Measurements from ENCODE around the gene ADIPOR1. TPM values are rescaled to one million over a fixed set of nuclear protein-coding genes. Genes with fewer than 3 reads are reported as not detected.
A peak's percentile ranks its signal among the peaks of the same experiment; 100 is the strongest.
"Not testable (repeated sequence)": the region's sequence is repeated elsewhere in the genome, so short reads cannot be mapped to it uniquely, and the experiment has no call there.

The ADIPOR1 gene, protein sequence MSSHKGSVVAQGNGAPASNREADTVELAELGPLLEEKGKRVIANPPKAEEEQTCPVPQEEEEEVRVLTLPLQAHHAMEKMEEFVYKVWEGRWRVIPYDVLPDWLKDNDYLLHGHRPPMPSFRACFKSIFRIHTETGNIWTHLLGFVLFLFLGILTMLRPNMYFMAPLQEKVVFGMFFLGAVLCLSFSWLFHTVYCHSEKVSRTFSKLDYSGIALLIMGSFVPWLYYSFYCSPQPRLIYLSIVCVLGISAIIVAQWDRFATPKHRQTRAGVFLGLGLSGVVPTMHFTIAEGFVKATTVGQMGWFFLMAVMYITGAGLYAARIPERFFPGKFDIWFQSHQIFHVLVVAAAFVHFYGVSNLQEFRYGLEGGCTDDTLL
- total RNA-seq = 178 and 212 TPM in 2 replicates

DNA sequence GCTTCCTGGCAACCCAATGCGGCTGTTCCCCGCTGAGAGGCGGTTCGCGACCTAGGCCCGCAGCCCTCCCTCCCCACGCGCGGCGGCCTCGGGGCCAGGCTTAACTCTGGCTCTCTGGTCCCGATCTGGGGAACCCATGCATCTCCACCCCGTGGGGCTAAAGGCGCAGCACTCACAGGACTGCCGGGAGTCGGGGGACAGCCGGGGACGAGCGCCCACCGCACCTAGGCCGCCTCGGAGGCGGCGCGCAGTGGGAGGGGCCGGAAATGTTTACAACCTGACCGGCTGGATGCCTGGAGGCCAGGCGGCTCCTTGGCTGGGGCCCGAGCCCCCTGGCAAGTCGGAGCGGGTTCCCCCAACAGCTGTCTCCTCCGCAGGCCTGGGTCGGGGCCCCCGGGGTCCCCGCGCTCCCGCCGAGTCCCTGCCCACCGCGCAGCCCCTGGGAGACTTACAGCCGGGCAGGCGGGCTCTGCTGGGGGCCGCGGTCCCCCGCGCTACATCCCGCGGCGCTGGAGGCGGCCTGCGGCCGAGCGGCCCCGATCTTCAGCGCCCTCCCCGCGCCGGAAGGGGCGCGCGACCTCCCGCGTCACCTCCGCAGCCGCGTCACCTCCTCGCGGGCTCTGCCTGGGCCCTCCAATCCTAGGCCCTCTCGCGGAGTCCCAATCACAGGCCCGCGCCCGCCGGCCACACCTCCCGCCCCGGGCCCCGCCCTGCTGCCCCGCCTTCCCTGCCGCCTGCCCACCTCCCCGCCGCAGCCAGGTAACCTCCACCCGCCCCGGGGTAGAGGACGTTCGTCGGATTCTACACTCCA is at the start of gene ADIPOR1:
TSS of gene ADIPOR1 (minus strand) at position 580 of the 811 bp plus-strand sequence. CDS start 7,242 bp downstream, outside the sequence.
- peak; percentile 77 for DNase-seq (ENCODE audit: low read depth)
- H3K4me3 ChIP-seq (ENCODE audit: low read depth, low read length) = peak within 1 kb of the TSS; percentile 85

DNA sequence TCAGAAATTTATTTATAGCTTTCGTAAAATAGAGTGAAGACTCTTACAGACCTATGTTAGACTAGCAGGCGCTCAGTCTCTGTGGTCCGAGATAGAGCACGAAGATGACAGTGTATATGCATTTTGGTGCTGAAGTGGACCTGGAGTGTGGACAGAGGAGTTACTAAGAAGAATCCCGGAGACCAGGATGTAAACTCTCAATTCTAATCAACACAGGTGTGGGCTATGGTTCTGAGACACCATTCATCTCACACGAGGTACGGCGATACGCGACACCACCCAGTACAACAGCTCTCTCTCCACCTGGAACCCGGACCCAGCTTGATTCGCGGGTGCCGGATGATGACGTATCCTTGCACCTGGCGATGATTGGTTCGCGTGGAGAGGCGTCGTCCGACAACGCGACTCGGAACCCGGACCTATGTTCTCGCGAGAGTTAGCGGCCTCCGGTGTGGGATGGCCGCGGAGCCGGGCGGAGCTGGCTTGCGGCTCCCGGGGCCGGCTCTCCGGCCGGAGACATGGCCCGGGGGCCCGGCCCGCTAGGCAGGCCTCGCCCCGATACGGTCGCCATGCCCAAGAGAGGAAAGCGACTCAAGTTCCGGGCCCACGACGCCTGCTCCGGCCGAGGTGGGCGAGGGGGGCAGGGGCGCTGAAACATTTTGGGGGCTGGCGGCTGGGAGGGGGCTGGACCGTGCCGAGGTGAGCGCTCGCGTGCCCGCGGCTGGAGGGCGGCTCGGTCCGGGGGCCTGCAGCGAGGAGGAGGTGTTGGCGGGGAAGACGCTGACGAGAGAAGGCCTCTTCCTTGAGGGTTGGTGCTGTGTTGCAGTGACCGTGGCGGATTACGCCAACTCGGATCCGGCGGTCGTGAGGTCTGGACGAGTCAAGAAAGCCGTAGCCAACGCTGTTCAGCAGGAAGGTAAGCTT is 49.1 kb upstream of the ADIPOR1 start, which contains the start of gene TMEM183A:
TSS of gene TMEM183A (plus strand) at position 427 of the 924 bp plus-strand sequence. CDS start at position 519, 92 bp downstream.
- FAIRE-seq = no peak

More for the DNA sequence above, at the start of gene ADIPOR1:
- Histone ChIP-seq H3K36me3 (ENCODE audit: control insufficient read depth, insufficient read depth, low read length) (peaks cover 17% of the 10 kb centered on the region), H3K27me3 (ENCODE audit: control insufficient read depth, insufficient read depth, low read length) (no peaks in the 10 kb centered on the region)
- no peak for FAIRE-seq
- TF ChIP-seq, protein P1, sequence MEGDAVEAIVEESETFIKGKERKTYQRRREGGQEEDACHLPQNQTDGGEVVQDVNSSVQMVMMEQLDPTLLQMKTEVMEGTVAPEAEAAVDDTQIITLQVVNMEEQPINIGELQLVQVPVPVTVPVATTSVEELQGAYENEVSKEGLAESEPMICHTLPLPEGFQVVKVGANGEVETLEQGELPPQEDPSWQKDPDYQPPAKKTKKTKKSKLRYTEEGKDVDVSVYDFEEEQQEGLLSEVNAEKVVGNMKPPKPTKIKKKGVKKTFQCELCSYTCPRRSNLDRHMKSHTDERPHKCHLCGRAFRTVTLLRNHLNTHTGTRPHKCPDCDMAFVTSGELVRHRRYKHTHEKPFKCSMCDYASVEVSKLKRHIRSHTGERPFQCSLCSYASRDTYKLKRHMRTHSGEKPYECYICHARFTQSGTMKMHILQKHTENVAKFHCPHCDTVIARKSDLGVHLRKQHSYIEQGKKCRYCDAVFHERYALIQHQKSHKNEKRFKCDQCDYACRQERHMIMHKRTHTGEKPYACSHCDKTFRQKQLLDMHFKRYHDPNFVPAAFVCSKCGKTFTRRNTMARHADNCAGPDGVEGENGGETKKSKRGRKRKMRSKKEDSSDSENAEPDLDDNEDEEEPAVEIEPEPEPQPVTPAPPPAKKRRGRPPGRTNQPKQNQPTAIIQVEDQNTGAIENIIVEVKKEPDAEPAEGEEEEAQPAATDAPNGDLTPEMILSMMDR (IDR thresholded peaks at IDR 0.05; ENCODE audit: insufficient read depth, low read length, severe bottlenecking) = no peak

DNA sequence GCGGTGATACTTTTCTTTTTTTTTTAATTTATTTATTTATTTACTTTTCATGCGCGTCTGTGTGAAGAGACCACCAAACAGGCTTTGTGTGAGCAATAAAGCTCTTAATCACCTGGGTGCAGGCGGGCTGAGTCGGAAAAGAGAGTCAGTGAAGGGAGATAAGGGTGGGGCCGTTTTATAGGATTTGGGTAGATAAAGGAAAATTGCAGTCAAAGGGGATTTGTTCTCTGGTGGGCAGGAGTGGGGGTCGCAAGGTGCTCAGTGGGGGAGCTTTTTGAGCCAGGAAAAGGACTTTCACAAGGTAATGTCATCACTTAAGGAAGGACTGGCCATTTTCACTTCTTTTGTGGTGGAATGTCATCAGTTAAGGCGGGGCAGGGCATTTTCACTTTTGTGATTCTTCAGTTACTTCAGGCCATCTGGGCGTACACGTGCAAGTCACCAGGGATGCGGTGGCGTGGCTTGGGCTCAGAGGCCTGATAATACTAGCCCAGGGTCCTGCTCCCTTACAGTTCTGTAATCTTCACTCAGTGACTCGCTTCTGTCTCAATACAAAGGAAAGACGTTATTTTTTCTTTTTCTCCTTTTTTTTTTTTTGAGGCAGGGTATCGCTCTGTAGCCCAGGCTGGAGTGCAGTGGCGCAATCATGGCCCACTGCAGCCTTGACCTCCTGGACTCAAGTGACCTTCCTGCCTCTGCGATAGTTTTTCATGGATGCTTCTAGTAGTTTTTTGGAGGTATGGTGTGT is 47.5 kb upstream of the ADIPOR1 start:
- not testable (repeated sequence) for H3K36me3 ChIP-seq (ENCODE audit: control insufficient read depth, insufficient read depth, low read length); DNase-seq (ENCODE audit: low read depth); FAIRE-seq; H3K4me3 ChIP-seq (ENCODE audit: low read depth, low read length); H3K27me3 ChIP-seq (ENCODE audit: control insufficient read depth, insufficient read depth, low read length)

More for the DNA sequence above, 49.1 kb upstream of the ADIPOR1 start, which contains the start of gene TMEM183A:
- TF ChIP-seq, protein P1 (IDR thresholded peaks at IDR 0.05; ENCODE audit: insufficient read depth, low read length, severe bottlenecking) = no peak
- H3K36me3 ChIP-seq (ENCODE audit: control insufficient read depth, insufficient read depth, low read length) = peaks cover 1% of the 10 kb centered on the region
- no peaks in the 10 kb centered on the region for H3K27me3 ChIP-seq (ENCODE audit: control insufficient read depth, insufficient read depth, low read length)
- H3K4me3 ChIP-seq (ENCODE audit: low read depth, low read length) = peak within 1 kb of the TSS; percentile 98
- peak; percentile 92 for DNase-seq (ENCODE audit: low read depth)

DNA sequence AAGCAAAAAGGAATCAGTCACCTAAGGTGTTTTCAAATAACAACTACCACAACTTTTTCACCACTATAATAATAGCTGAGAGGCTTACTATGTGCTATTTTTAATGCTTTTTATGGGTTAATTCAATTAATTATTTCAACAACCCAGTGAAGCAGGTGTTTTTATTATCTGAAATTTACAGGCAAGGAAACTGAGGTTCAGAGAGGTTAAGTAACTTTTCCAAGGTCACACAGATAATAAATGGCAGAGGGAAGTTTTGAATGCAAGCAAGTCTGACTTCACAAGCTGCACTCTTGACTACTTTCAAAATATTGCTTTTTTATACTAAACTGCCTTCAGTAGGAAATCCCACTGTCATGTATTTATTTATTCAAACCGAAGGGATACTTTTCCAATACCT is 44.8 kb upstream of the ADIPOR1 start:
- H3K36me3 ChIP-seq (ENCODE audit: control insufficient read depth, insufficient read depth, low read length) = no peaks in the 10 kb centered on the region
- FAIRE-seq = no peak
- TF ChIP-seq, protein P1 (IDR thresholded peaks at IDR 0.05; ENCODE audit: insufficient read depth, low read length, severe bottlenecking) = no peak
- no peak for DNase-seq (ENCODE audit: low read depth)
- no peaks in the 10 kb centered on the region for H3K27me3 ChIP-seq (ENCODE audit: control insufficient read depth, insufficient read depth, low read length)
- H3K4me3 ChIP-seq (ENCODE audit: low read depth, low read length) = no peak overlapping the region

DNA sequence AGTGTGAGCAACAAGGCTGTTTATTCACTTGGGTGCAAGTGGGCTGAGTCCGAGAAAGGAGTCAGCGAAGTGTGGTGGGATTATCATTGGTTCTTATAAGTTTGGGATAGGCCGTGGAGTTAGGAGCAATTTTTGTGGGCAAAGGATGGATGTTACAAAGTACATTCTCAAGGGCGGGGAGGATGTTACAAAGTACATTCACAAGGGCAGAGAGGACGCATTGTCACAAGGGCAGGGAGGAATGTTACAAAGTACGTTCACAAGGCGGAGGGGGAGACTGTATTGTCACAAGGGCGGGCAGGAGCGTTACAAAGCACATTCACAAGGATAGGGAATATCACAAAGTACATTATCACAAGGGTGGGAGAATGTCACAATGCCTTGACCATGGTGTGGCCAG is 43.9 kb upstream of the ADIPOR1 start:
- FAIRE-seq = no peak
- TF ChIP-seq, protein P1 (IDR thresholded peaks at IDR 0.05; ENCODE audit: insufficient read depth, low read length, severe bottlenecking) = no peak
- Histone ChIP-seq H3K27me3 (ENCODE audit: control insufficient read depth, insufficient read depth, low read length) (no peaks in the 10 kb centered on the region), H3K36me3 (ENCODE audit: control insufficient read depth, insufficient read depth, low read length) (no peaks in the 10 kb centered on the region), H3K4me3 (ENCODE audit: low read depth, low read length) (no peak overlapping the region)
- DNase-seq (ENCODE audit: low read depth) = no peak
